GM19043 (cell line): ENCODE results near the gene SLC35B1.
"Not testable (repeated sequence)": the region's sequence is repeated elsewhere in the genome, so short reads cannot be mapped to it uniquely, and the experiment has no call there.

Source experiments
- ATAC-seq: cut with Tn5 transposase; IDR thresholded peaks from one replicate; pipeline ENCODE4 v1.9.1; 2021; ENCODE audit warnings: low read depth; ENCODE audit not compliant: unreplicated experiment

SLC35B1 gene

GRCh38 chr17:49674507-49674906 is 33.3 kb downstream of the SLC35B1 start:
- ATAC-seq = no peak

- not testable (repeated sequence) for ATAC-seq
Measured at GRCh38 chr17:49673679-49674078, 34.1 kb downstream of the SLC35B1 start.

GRCh38 chr17:49670641-49671040 is 37.1 kb downstream of the SLC35B1 start:
- ATAC-seq = no peak

GRCh38 chr17:49670002-49670401 is 37.8 kb downstream of the SLC35B1 start:
- no peak for ATAC-seq

GRCh38 chr17:49667854-49668253 is 39.9 kb downstream of the SLC35B1 start:
- ATAC-seq = no peak

GRCh38 chr17:49664706-49665211 is 43.0 kb downstream of the SLC35B1 start:
- ATAC-seq = no peak

GRCh38 chr17:49659661-49660382 is 47.9 kb downstream of the SLC35B1 start:
- no peak for ATAC-seq

- no peak for ATAC-seq
Measured at GRCh38 chr17:49656247-49656646, 51.5 kb downstream of the SLC35B1 start.
